HG03175 (cell line): Measurements from ENCODE around the gene CCDC88A.
"Not testable (repeated sequence)": the region's sequence is repeated elsewhere in the genome, so short reads cannot be mapped to it uniquely, and the experiment has no call there.

ENCODE experiments used
- ATAC-seq: cut with Tn5 transposase; IDR thresholded peaks from one replicate; pipeline ENCODE4 v1.9.1; 2021; ENCODE audit warnings: mild to moderate bottlenecking, moderate library complexity; ENCODE audit not compliant: unreplicated experiment

CCDC88A gene

DNA sequence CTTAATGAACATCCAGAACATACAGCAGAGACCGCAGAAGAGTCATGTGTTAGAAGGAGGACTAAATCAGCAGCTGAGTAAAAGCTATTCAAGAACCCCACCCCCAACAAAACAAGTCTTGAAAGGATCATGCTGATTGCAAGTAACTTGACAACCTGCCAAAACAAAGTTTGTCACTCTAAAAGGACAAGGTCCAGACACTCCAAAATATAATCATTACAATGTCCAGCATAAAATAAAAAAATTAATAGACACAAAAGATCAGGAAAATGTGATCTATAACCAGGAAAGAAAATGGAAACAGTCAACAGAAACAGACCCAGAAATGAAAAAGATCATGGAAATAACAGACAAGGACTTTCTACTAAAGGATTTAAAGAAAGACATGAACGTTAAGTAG is 28.5 kb downstream of the CCDC88A start:
- no peak for ATAC-seq

DNA sequence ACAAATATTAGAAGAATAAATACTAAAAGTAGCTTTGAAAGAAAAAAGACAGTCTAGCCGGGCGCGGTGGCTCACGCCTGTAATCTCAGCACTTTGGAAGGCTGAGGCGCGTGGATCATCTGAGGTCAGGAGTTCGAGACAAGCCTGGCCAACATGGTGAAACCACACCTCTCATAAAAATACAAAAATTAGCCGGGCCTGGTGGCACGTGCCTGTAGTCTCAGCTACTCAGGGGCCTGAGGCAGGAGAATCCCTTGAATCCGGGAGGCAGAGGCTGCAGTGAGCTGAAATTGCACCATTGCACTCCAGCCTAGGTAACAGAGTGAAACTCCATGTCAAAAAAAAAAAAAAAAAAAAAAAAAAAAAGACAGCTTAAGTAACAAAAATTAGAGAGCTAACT is 34.1 kb downstream of the CCDC88A start:
- not testable (repeated sequence) for ATAC-seq

DNA sequence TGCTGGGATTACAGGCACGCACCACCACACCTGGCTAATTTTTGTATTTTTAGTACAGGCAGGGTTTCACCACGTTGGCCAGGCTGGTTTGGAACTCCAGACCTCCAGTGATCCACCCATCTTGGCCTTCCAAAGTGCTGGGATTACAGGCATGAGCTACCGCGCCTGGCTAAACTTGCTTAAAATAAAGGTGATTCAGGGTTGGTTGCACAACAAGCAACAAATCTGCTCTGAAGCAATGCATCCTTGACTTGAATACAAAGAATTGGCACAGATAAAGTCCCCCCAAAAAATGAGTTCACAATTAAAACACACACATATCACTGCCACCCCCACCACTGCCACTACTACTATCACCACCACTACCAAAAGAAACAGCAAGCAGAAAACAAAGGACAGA is 34.9 kb downstream of the CCDC88A start:
- no peak for ATAC-seq

DNA sequence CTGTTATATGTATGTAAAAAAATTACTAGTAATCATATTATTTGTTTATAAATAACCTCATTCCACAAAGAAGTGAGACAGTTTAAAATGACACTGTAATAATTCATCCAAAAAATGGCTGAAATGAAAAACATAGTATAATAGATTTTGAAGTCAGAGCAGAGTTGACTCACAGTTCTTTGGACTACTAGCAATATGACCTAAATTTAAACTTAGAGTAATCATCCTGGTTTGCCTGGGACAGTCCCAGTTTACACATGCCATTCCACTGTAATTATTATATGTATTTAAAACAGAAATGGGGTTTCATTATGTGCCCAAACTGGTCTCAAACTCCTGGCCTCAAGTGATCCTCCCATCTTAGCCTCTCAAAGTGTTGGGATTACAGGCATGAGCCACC is 48.3 kb downstream of the CCDC88A start:
- ATAC-seq: no peak

DNA sequence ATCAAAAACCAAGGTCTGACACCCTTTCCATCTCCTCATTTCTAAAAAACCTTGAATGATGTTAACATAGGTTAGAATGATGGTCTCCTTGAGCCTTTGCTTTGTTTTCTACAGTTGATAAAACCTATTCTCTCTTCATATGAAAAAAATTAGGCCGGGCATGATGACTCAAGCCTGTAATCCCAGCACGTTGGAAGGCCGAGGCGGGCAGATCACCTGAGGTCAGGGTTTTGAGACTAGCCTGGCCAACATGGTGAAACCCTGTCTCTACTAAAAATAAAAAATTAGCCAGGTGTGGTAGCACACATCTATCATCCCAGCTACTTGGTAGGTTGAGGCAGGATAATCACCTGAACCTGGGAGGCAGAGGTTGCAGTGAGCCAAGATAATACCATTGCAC is 49.4 kb downstream of the CCDC88A start:
- no peak for ATAC-seq

DNA sequence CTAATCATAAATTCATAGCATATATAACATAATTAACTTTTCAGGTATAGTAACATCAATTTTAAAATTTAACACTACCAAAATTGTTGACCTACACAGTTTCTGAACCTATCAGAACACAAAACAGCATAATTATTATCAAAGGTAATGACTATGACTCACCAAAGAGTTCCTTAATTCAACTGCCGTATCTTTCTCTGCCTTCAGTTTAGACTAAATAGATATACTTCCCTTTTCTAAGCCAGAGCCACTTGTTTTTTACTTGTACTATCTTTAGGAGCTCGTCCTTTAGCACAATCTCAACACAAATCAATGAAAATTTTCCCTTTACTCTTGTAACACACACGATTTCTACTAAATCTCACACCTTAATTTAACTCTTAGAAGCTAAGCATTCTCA is 54.4 kb downstream of the CCDC88A start:
- no peak for ATAC-seq

DNA sequence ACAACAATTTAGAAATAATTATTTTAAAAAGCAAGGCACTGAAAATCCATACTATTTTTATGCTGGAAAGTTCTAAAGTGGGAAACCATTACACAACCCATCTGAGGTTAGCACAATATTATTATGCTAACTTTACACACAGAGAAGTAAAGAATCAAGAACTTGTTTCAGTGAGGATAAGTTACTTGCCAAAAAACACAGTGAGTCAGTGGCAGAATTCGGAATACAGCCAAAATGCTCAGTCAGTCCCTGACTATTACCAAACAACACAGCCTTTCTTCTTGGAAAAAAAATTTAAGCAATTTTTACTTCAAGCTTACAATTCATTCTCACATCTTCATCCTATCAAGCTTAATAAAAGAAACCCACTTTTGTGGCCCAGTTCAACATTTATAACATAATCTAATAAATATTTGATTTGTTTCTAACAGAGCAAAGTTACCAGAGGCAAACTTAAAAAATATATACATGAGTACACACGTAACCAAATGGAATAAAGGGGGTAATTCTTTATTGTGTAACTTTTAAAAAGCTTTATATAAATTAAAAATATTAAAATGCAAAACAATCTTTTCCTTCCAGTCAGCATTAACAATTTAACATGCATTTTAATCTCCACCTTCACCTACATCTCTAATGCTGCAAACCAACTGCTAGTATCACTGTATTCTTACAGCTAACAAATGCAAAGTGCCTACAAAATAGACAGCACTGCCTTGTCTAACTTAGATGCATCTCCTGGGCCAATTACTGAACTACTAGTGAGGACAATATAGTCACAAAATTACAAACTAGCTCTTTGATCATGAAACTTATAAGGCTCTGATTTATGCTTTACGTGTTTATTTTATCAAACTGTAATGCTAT is 55.2 kb downstream of the CCDC88A start:
- ATAC-seq: no peak

DNA sequence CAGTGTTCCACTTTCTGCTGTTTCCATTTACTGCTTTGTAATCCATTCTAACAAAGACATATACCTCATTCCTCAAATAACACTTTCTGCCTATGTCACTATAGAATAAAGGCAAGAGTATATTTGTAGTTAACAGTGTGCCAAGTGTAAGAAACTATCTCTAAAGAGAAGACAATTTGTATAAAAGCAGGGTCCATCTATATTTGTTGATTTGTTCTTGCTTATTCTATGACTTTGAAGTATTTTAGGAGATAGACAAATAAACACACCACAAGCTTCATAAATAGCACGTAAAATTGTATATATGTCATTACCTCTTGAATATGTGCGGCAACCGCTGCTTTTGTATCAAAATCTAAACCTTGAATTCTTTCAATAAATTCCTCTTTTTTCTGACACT is 56.0 kb downstream of the CCDC88A start:
- no peak for ATAC-seq

DNA sequence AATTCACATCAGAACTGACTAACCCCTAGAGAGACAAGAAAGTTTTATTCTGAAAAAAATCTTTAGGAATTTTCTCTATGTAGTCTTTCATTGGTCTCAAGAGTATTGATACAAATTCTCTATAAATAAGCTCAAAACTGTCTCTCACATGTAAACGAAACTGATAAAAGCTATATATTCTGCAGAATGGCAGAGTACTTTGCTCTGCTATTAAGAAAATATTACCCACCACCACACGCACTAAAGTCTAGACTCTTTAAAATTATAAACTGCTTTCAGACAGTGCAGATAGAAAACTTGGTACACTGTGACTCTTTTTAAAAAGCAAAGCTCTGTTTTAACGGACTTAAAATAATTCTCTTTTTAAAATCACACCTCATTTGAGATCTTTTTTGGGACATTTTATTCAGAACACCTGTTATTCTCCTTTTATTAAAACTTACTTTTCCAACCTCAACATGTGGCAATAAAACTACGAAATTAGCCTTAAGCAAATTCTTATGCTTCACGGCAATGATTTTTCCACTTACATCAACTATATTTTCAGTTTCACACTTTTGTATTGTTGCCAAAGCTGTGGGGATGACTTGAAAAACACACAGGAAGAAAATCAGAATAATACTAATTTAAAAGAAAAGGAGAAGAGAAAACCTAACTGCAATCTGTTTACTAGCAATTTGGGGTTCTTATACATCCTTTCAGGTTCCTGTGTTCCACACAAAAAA is 58.0 kb downstream of the CCDC88A start:
- ATAC-seq: no peak

DNA sequence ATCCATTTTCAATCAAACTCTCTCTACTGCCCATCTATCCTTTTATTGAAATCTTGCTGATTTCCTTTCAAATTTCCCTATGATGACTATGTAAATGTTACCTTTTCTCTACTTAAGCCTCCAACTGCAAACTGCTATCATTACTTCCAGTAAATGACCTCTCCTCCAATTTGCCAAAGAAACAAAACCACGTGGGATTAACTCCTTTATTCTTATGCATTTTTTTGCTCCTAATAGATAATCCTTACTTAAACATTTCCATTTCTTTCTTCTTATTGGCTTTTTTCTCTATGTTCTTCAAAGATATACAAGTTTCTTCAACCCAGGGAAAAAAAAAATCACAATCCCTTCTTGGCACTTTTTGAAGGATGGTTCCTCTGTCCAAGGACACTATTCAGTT is 61.2 kb downstream of the CCDC88A start:
- no peak for ATAC-seq

DNA sequence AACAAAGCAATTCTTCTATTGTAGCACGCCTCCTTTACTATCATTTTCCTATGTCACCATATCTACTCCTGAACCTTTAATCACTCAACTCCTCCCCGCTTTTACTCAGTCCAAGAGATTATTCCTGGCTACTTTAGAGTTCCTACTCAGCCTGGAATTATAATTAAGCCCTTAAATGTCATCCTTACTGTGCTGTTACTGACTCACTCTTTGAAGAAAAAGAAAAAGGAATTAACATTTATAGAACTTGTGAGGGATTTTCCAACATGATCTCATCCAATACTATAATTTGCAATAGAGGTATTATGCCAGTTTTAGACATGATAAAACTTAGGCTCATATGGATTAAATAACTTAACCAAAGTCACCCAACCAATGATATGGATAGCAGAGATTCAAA is 61.7 kb downstream of the CCDC88A start:
- no peak for ATAC-seq

DNA sequence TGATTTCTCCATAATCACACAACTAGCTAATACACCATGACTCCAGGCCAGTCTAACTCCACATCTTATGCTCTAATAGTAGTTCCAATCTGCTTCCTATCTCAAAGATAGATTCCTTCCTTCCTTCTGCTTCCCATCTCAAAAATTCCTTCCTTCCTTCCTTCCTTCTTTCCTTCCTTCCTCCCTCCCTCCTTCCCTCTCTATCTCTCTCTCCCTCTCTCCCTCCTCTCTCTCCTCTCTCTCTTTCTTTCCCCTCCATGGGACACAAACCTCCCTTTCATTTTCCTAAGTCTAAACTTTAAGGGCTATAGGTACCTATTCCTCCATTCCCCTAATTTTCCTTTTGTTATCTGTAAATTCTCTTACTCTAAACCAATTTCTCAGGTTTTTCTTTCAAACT is 62.5 kb downstream of the CCDC88A start:
- no peak for ATAC-seq

DNA sequence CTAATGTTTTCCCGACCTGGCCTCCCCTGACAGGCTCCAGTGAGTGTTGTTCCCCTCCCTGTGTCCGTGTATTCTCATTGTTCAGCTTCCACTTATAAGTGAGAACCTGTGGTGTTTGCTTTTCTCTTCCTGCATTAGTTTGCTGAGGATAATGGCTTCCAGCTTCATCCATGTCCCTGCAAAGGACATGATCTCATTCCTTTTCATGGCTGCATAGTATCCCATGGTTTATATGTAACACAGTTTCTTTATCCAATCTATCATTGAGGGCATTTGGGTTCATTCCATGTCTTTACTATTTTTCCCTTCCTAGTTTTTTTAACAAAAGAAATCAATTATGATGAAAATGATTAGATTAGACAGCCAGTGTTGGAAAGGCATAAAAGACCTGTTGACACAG is 63.5 kb downstream of the CCDC88A start:
- not testable (repeated sequence) for ATAC-seq

DNA sequence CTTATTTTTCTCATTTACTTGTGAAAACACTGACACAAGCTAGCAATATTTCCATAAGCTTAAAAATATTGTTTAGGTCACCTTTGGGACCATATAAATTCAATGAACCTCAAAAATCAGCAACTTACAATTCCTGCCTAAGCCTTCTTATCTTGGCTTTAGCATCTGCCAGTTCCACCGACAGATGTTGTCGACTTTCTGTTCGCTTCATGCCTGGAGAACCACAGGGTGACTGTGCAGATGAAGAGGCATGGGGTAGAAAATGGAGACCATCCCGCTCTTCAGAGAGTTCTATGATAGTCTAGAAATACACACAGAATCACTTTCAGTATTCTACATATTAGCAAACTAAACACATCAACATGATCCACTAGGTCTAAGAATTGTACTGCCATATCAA is 64.2 kb downstream of the CCDC88A start:
- ATAC-seq: no peak

DNA sequence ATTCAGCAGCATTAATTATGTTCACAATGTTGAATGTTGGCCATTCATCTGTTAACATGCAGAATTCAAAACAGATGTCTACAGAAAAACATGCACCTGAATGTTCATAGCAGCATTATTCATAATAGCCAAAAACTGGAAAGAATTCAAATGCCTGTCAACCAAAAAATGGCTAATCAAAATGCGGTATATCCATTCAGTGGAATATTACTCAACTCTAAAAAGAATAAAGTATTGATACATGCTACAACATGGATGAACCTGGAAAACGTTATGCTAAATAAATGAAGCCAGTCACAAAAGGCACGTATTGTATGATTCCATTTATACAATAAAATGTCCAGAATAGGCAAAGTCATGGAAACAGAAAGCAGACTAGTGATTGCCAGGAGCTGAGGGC is 68.0 kb downstream of the CCDC88A start:
- ATAC-seq: no peak

DNA sequence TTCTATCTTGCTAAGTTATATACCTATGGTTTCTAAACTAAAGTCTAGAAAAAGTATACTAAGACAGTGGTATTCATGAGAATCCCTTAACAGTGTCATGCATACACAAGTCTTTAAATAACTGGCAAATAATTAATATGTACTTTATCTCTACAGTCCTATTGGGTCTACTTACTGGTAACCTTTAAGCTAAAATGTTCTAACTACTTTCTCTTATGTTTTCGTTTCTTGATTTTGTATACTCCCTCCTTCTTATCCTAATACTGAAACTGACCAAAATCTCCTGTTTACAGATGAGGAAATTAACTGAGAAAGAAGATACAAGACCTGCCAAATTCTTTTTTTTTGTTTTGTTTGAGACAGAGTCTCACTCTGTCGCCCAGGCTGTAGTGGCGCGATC is 74.6 kb downstream of the CCDC88A start:
- no peak for ATAC-seq

DNA sequence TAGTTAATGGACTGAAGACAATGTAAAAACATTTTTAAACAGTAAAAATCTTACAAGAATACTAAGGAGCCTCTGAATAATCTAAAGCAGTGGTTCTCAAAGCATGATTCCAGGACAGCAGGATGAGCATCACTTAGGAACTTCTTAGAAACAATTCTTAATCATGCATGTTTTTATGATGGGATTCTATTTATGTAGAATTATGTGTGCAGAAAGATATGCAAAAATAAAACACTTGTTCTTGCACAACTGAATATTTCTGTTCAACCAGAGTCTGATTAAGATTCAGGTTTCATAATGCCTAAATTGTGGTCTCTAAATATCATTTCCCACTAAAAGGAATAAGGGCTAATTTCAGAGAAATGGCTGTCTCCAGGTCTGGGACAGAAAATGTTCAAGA is 81.4 kb downstream of the CCDC88A start:
- ATAC-seq: no peak

DNA sequence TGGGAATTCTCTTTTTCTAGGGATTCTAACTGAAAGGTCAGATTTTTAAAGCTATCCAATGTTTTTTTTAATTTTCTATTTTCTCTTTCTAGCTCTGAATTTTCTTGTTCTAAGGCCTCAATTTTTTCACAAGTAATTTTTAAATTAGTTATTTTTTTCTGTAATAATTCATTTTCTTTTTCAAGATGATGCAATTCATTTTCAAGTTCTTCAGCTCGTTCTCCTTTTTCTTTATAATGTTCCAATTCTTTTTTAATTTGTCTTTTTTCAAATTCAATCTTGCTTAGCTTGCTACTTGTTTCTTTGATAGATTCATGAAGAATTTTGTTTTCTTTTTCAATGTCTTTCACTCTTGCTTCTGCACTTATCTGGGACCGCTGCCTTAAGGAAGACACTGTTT is 84.9 kb downstream of the CCDC88A start:
- ATAC-seq: no peak

DNA sequence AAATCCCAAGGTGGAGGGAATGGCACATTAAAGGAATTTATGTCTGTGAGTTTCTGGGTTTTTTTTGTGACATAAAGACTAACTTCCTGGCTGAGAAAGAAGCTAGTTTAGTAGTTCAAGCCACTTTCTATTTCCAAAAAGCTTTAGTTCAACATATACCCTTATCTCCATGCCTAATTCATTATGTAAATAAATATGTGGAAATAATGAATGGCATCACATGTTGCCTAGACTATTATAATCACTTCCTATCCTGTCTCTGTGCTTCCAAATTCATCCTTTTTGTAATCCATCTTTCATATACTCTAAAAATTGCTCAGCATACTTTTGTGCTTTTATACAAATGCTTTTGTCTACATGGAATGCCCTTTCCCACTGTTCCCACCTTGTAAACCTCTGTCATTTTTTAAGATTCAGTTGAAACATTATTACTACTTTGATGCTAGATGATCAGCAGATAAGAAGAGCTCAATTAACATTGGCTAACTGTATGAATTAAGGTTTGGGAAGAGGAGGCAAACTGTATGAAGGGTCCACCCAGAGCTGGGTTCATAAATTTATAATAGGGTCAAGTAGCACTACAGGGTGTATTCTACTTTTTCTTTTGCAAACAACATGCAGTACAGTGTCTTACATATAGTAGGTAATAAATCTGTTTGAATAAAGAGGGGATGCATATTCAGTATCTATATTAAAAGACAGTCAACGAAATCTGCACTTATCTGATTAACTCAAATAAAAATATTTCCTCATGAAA is 88.9 kb downstream of the CCDC88A start:
- no peak for ATAC-seq

DNA sequence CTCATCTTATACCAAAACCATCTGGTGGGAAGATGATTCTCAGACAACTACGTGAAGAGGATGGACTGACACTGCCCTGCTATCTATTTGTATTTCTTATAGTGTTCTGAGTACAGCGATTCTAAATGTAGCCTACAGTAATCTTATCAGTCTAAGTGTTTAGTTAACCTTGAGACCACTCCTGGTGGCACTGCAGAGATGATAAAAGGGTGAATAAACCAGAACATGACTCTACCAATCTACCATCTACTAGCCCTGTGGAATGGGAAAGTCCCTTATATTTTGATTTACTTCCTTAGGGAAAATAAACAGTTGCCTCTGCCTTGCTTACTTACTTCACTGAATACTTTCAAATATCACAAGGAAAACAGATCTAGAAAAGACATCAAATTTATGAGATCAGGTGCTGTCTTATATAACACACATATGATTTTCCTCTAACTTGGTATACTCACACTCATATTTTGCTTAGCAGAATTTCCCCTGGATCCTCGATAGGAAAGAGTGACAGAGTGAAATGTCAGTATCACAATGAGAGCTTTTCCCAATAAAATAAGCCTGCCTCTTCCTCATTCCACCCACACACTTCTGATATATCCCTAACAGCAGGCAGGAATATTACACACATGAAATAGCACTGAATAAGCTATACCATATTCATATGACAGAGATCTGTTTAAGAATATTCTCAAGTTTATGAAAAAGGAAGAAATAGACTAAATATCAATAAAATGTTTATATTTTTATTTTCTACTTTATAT is 92.0 kb downstream of the CCDC88A start:
- ATAC-seq: no peak

DNA sequence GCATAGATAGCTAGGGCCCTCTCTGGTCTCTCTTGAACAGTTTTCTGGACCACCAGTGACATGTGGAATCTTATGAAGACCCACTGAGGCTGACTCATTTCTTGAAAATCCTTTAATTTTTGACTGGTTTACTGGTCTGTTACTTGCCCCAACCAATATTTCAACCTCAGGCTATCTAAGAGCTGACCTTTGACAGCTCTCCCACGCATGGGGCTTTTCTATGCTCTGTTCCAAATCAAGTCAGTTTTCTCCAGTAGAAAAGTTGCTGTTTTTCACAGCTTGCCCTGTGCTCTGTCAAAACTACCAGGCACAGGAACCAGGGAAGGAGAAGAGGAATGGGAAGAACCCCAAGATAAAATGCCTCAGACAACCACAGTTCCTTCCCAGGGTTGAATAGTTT is 104.7 kb downstream of the CCDC88A start:
- no peak for ATAC-seq
